Activated CD4-positive, alpha-beta T cell treated with anti-CD3 and anti-CD28 coated beads, Interleukin-2, amount 50 U/mL, for 4 hours (primary cell): ENCODE measurements around the gene PDE9A.
"Not testable (repeated sequence)": the region's sequence is repeated elsewhere in the genome, so short reads cannot be mapped to it uniquely, and the experiment has no call there.

Experiments used
- DNase-seq, 2 experiments: peaks; one replicate each; pipeline ENCODE4 v3.0.0-alpha.2; 2020

The PDE9A gene

DNA sequence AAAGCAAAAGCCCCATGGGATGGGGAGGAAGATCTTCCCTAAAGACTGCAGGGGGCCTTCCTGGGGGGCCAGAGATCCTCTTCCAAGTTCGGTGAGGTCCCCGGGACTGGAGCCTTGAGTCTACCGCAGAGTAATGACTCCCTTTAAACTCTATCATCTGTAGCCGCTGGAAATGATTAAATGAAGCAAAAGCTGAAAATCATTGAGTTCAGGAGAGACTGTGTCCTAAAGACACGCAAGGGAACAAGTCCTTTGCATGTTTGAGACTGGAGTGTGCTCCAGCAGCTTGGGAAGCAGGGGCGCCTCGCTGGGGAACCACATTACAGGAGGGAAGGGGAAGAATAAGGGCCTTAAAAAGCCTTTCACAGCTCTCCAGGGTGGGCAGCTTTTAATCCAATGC, 155.8 kb downstream of the PDE9A start:
- no peak for DNase-seq

DNA sequence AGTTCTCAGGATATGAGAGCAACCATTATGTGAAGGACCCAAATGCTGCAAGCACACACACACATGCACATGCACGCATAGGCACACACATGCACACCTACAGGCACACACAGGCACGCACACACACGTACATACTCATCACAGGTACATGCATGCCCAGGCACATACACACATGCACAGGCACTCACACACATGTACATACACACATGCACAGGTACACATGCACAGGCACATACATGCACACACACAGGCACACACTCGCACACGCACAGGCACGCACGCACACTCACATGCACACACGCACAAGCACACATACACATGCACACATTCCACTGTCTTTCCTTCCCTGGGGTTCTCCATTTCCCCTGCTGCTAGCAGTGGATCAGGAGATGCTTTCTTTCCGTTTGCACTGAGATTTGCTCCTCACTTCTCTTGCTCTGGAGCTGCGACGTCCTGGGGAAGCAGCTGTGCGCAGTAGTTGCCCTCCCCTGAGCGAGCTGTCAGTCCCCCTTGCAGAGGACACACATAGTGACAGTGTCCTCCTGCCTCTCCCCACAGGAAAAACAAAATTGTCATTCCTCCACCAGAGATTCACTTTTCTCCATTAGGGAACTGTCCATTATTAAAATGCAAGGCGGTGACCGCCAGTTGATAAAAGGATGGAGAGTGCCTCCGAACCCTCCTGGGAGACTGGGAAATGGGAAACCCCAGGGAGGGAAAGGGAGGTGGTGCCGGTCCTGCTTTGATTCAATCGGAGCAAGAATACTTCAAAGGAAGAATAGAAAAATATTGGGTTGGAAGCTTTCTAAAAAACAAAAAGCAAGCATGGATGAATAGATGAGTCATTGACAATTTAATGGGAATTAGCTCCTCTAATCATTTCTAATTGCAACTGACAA, 156.4 kb downstream of the PDE9A start:
- DNase-seq: no peak

DNA sequence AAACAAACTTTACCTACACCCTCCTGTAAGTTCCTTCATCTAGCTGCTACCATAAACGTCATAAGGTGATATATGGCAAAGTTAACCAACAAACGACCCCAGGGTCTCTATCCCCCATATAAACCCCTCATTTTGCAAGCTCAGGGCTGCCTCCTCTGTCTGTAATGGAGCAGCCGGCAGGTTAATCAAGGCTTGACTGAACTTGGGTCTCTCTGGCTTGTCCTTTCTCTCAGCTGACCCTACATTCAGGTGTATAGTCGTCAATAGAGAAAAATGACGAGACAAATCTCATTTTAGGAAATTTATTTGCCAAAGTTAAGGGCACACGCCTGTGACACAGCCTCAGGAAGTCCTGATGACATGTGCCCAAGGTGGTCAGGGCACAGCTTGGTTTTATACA, 158.5 kb downstream of the PDE9A start:
- no peak for DNase-seq

DNA sequence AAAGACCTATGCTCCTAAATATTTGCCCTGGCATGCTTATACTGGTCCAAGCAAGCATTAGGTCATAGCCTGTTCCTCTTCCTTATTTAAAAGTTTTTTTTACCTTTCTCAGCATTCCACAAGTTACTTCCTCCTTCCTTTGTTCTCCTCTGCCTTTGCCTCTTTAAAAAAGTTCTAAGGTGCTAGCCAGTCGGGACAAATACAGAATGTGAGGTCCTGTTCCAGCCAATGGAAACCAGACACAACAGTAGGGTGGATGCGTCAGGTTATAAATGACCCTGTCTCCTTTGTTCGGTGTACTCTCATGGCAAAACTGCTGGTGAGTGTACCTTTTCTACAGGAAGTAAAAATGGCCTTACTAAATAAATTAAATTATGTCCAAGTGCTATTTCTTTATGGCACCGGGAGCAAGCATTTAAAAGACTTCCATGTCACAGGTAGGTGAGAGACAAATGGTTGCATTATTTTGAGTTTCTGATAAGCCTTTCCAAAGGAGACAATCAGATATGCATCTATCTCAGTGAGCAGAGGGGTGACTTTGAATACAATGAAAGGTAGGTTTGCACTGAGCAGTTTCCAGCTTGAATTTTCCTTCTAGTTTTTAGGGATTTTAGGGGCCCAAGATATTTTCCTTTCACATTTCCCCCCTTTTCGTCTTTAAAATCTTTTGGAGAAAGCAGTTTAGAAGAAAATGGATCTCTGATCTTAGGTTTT, 159.3 kb downstream of the PDE9A start:
- DNase-seq: not testable (repeated sequence)

DNA sequence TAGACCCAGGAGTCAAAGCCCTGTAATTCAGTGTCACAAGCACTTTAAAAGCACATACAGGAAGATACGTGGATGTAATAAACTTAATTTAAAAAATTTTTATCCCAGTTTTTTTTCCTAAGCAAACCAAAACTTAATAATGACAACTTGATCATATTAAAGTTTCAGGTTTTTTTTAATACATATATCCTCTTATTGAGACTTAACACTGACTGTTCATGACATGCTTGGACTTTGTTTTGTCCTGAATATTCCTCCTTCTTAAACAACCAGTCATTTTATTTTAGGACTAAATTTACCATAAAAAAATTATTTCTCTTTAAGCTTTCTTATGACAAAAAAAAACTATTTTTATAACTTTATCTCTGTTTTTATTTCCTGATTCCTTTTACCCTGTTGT, 161.8 kb downstream of the PDE9A start:
- DNase-seq: no peak

DNA sequence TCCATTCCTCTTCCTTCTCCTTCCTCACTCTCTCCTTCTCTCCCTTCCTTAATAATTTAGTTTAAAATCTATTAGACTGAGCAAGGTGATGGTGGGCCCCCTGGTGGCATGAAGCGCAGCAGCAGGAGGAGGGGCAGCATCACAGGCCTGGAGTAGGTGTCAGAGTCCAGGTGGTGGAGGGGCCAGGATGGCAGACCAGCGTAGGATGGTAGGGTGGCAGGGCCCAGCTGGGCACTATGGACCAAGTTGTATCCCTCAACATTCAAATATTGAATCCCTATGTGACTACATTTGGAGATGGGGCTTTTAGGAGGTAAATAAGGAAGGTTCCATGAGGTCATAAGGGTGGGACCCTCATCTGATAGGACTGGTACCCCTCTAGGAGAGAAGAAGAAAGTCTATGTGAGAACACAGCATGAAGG, 164.9 kb downstream of the PDE9A start:
- DNase-seq: peak; percentile 59 to 69

DNA sequence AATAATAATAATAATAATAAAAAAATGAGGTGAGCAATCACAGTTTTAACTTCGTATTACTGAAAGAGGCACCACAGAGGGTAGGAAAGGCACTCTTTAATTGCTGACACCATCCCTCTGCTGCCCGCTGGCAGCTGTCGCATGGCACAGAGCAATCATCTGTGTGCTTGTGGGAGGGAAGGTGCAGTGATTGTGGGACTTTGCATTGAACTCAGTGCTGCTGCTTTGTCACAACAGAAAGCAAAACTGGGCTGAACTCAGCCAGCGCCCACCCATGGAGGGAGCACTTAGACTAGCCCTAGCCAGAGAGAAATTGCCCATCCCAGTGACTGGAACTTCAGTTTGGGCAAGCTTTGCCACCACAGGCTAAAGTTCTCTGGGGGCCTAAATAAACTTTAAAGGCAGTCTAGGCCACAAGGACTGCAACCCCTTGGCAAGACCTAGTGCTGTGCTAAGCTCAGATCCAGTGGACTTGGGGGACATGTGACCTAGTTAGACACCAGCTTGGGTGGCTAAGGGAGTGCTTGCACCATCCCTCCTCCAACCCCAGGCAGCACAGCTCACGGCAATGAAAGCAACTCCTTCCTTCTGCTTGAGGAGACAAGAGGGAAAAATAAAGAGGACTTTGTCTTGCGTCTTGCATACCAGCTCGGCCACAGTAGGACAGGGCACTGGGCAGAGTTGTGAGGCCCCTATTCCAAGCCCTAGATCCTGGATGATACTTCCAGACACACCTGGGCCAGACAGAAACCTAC, 166.6 kb downstream of the PDE9A start:
- DNase-seq: no peak

DNA sequence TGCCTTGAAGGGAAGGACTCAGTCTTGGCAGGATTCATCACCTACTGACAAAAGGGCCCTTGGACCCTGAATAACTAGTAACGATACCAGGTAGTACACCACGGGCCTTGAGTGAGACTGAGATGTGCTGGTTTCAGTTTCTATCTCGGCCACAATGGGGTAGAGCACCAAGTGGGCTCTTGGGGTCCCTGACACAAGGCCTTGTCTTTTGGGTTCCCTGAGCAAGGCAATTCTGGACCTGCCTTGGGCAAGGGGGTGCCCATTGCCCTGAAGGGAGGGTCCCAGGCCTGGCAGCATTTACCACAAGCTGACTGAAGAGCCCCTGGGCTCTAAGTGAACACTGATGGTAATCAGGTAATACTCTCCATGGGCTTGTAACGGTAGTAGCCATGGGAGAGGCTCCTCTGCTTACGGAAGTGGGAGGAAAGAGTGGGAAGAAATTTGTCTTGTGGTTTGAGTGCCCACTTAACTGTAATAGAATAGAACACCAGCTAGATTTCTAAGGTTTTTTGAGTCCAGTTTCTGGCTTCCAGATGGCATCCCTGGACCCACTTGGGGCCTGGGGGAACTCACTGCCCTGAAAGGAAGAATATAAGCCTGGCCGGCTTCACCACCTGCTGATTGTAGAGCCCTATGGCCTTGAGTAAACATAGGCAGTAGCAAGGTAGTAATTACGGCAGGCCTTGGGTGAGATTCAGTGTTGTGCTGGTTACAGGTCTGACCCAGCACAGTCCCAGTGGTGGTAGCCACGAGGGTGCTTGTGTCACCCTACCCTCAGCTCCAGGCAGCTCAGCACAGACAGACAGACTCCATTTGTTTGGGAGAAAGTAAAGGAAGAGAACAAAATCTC, 167.4 kb downstream of the PDE9A start:
- no peak for DNase-seq
